ENCODE measurements around the gene SCRN3. TPM values are rescaled to one million over a fixed set of nuclear protein-coding genes. Genes with fewer than 3 reads are reported as not detected.

SCRN3 gene
- polyA plus RNA-seq, 1 donor from 2014 or later: 57.1 TPM

DNA sequence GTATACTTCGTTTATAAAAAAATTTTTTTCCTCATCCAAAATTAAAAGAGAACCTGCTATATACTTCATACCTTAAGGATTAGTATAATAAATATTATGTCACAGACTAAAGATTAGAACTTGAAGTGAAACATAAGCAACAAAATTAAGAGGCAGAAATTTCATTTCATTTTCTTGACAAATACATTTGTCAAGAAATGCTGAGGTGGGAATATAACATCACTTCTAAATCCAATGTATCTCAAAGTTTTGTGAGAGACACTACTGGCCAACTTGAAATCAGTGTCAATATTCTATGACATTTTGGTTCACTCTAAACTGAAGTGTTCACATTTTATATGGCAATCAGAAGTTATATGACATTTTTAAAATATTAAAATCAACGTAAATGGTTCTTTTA, 43.8 kb downstream of the SCRN3 start:
- TF ChIP-seq, protein P1, sequence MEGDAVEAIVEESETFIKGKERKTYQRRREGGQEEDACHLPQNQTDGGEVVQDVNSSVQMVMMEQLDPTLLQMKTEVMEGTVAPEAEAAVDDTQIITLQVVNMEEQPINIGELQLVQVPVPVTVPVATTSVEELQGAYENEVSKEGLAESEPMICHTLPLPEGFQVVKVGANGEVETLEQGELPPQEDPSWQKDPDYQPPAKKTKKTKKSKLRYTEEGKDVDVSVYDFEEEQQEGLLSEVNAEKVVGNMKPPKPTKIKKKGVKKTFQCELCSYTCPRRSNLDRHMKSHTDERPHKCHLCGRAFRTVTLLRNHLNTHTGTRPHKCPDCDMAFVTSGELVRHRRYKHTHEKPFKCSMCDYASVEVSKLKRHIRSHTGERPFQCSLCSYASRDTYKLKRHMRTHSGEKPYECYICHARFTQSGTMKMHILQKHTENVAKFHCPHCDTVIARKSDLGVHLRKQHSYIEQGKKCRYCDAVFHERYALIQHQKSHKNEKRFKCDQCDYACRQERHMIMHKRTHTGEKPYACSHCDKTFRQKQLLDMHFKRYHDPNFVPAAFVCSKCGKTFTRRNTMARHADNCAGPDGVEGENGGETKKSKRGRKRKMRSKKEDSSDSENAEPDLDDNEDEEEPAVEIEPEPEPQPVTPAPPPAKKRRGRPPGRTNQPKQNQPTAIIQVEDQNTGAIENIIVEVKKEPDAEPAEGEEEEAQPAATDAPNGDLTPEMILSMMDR (IDR thresholded peaks at IDR 0.05; ENCODE audit: poor library complexity, severe bottlenecking): no peak
- TF ChIP-seq, protein P2, sequence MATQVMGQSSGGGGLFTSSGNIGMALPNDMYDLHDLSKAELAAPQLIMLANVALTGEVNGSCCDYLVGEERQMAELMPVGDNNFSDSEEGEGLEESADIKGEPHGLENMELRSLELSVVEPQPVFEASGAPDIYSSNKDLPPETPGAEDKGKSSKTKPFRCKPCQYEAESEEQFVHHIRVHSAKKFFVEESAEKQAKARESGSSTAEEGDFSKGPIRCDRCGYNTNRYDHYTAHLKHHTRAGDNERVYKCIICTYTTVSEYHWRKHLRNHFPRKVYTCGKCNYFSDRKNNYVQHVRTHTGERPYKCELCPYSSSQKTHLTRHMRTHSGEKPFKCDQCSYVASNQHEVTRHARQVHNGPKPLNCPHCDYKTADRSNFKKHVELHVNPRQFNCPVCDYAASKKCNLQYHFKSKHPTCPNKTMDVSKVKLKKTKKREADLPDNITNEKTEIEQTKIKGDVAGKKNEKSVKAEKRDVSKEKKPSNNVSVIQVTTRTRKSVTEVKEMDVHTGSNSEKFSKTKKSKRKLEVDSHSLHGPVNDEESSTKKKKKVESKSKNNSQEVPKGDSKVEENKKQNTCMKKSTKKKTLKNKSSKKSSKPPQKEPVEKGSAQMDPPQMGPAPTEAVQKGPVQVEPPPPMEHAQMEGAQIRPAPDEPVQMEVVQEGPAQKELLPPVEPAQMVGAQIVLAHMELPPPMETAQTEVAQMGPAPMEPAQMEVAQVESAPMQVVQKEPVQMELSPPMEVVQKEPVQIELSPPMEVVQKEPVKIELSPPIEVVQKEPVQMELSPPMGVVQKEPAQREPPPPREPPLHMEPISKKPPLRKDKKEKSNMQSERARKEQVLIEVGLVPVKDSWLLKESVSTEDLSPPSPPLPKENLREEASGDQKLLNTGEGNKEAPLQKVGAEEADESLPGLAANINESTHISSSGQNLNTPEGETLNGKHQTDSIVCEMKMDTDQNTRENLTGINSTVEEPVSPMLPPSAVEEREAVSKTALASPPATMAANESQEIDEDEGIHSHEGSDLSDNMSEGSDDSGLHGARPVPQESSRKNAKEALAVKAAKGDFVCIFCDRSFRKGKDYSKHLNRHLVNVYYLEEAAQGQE (IDR thresholded peaks at IDR 0.05; ENCODE audit: borderline replicate concordance): no peak
- no peak for TF ChIP-seq TAF1 (IDR thresholded peaks at IDR 0.05; ENCODE audit: low read depth)
- TF ChIP-seq EZH2 (IDR thresholded peaks at IDR 0.05; ENCODE audit: borderline replicate concordance, insufficient read depth, low read length, poor library complexity, severe bottlenecking): no peak
- TF ChIP-seq SMC3 (conservative IDR thresholded peaks at IDR 0.05; ENCODE audit: poor library complexity): no peak
- TF ChIP-seq MXI1 (conservative IDR thresholded peaks at IDR 0.05; ENCODE audit: poor library complexity, severe bottlenecking): no peak
- no peak for TF ChIP-seq EP300 (conservative IDR thresholded peaks at IDR 0.05; ENCODE audit: poor library complexity, severe bottlenecking)
- no peak overlapping the region for H3K27ac ChIP-seq (ENCODE audit: low read length)
- no peak overlapping the region for H2AFZ ChIP-seq (ENCODE audit: low read depth, low read length)
- no peaks in the 10 kb centered on the region for H4K20me1 ChIP-seq (ENCODE audit: insufficient read depth)
- no peak overlapping the region for H3K9ac ChIP-seq (ENCODE audit: low read length)
- H3K36me3 ChIP-seq (ENCODE audit: insufficient read depth, low read length): no peaks in the 10 kb centered on the region
- no peaks in the 10 kb centered on the region for H3K79me2 ChIP-seq (replicated peaks; ENCODE audit: insufficient read depth, low read length)
- no peak overlapping the region for H3K4me2 ChIP-seq (ENCODE audit: low read length)
- no peaks in the 10 kb centered on the region for H3K9me2 ChIP-seq (ENCODE audit: insufficient read depth, low read length)
- H3F3A ChIP-seq (ENCODE audit: insufficient read depth, low read length, poor library complexity, severe bottlenecking): no peaks in the 10 kb centered on the region
- H3K27me3 ChIP-seq (ENCODE audit: insufficient read depth, low read depth, low read length): no peaks in the 10 kb centered on the region
- no peak overlapping the region for H3K4me3 ChIP-seq (ENCODE audit: low read length)
- no peaks in the 10 kb centered on the region for H3K9me3 ChIP-seq (ENCODE audit: low read length)

DNA sequence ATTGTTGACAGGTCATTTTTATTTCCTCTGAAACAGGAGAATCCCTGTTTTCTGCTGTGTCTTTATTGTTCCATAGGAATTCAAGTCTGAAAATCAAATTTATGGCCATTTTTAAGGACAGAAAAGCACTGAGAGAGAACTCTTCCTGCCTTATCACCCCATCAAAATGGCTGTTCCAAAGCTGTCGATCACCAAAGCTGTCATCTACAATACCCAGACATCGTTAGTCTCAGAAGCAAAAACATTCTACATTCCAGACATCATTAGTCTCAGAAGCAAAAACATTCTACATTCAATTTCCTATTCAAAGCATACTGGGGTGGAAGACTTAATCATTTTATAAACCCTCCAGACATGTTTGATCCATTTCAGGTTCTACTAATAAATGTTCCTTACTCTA, 44.4 kb downstream of the SCRN3 start:
- H3K4me2 ChIP-seq (ENCODE audit: low read length): no peak overlapping the region
- H4K20me1 ChIP-seq (ENCODE audit: insufficient read depth): no peaks in the 10 kb centered on the region
- no peaks in the 10 kb centered on the region for H3F3A ChIP-seq (ENCODE audit: insufficient read depth, low read length, poor library complexity, severe bottlenecking)
- no peaks in the 10 kb centered on the region for H3K79me2 ChIP-seq (replicated peaks; ENCODE audit: insufficient read depth, low read length)
- H3K27me3 ChIP-seq (ENCODE audit: insufficient read depth, low read depth, low read length): no peaks in the 10 kb centered on the region
- H2AFZ ChIP-seq (ENCODE audit: low read depth, low read length): no peak overlapping the region
- H3K4me3 ChIP-seq (ENCODE audit: low read length): no peak overlapping the region
- no peak for TF ChIP-seq TAF1 (IDR thresholded peaks at IDR 0.05; ENCODE audit: low read depth)
- no peak for TF ChIP-seq MXI1 (conservative IDR thresholded peaks at IDR 0.05; ENCODE audit: poor library complexity, severe bottlenecking)
- TF ChIP-seq, protein P1 (IDR thresholded peaks at IDR 0.05; ENCODE audit: poor library complexity, severe bottlenecking): no peak
- TF ChIP-seq EP300 (conservative IDR thresholded peaks at IDR 0.05; ENCODE audit: poor library complexity, severe bottlenecking): no peak
- TF ChIP-seq, protein P2 (IDR thresholded peaks at IDR 0.05; ENCODE audit: borderline replicate concordance): no peak
- TF ChIP-seq SMC3 (conservative IDR thresholded peaks at IDR 0.05; ENCODE audit: poor library complexity): no peak
- H3K36me3 ChIP-seq (ENCODE audit: insufficient read depth, low read length): no peaks in the 10 kb centered on the region
- H3K27ac ChIP-seq (ENCODE audit: low read length): no peak overlapping the region
- no peaks in the 10 kb centered on the region for H3K9me2 ChIP-seq (ENCODE audit: insufficient read depth, low read length)
- no peaks in the 10 kb centered on the region for H3K9me3 ChIP-seq (ENCODE audit: low read length)
- no peak overlapping the region for H3K9ac ChIP-seq (ENCODE audit: low read length)

Data from neural cell (in vitro differentiated cells).